Pancreas (tissue), 10 donors: ENCODE measurements around the gene STAM. TPM values are rescaled to one million over a fixed set of nuclear protein-coding genes. Genes with fewer than 3 reads are reported as not detected.

Experiments used
- ATAC-seq, 4 donors: fragments of 200-7000 bp; cut with Tn5 transposase; one replicate each; pipeline versions ENCODE4 v1.8.0 to v1.9.1; 2020; ENCODE audit warnings: mild to moderate bottlenecking in 4 of 4, moderate library complexity in 4 of 4
- DNase-seq, 6 donors: peaks; one replicate each; pipeline ENCODE4 v3.0.0-alpha.2; 2020
- FAIRE-seq: peaks from 2 replicates; lab custom pipeline; 2012; peaks lifted over from hg19 to GRCh38; lab: Jason Lieb, UNC
- H3K27ac ChIP-seq, 4 donors: fragments of 200-600 bp; sonication (generic); 1 replicate in 3 of 4; 2 replicates in 1 of 4; pipeline versions ENCODE4 v1.5.0 to v1.8.0; 2020
- H3K27me3 ChIP-seq, 4 donors: fragments of 200-600 bp; one replicate each; pipeline ENCODE4 v1.8.0; 2021
- H3K36me3 ChIP-seq, 3 donors: fragments of 200-600 bp; sonication (generic) in 1 of 3; one replicate each; pipeline versions ENCODE4 v1.5.0 to v1.8.0; 2020 to 2021
- H3K4me1 ChIP-seq, 3 donors: fragments of 200-600 bp; one replicate each; pipeline ENCODE4 v1.8.0; 2021
- H3K4me3 ChIP-seq, 4 donors: fragments of 200-600 bp; sonication (generic) in 2 of 4; one replicate each; pipeline versions ENCODE4 v1.5.0 to v1.8.0; 2020 to 2021
- H3K9me3 ChIP-seq, 4 donors: fragments of 200-600 bp; one replicate each; pipeline ENCODE4 v1.8.0; 2021
- WGBS, 2 donors: extraction: QIAGEN DNeasy Blood & Tissue Kit; methylation state at CpG; one replicate each; pipeline ENCODE4 v1.1.7; 2013; 5-methylcytosine and 5-hydroxymethylcytosine counted together
- intact Hi-C, 3 donors: fragments of 100-400 bp; cut with DNase I; formaldehyde crosslinking; loops; one replicate each; pipeline versions ENCODE4 v1.11.1 to v1.14.2; 2022
- polyA plus RNA-seq, 2 donors: library from polyadenylated mRNA; stranded (reverse); fragments of 200-250 nt; gene quantifications; one replicate each; pipeline ENCODE4 v1.2.3, GENCODE V29; 2013
- total RNA-seq, 6 donors: library from RNA; stranded (reverse); fragmentation: NEBNext Ultra II Directional in 4 of 6; extraction: Animal tissue kit (Norgen Biotek cat#: 25700) in 4 of 6; gene quantifications; one replicate each; pipeline versions ENCODE4 v1.2.1 to v1.2.4, GENCODE V29; 2021 to 2023
- TF ChIP-seq, protein P1 (sequence below), 4 donors: fragments of 200-600 bp; sonication (generic) in 3 of 4; IDR thresholded peaks; one replicate each; pipeline versions ENCODE4 v1.5.0 to v1.8.0; 2021; ENCODE audit warnings: antibody characterized with exemption in 4 of 4
- donor health status: healthy with polysubstance abuse.
- donor health status: DM: no; HTN: no; CAD: no; lungs with moderate emphysema.
- donor health status: DM: no; HTN: no; CAD: no.
- donor health status: control.
- donor health status: control.
- donor health status: Bipolar disorder and iron deficiency.
- donor health status: DM: yes; HTN: yes; CAD: no.
- donor health status: DM: no; HTN: no; CAD: no.
- donor health status: DM: no; HTN: no; CAD: no.
- donor health status: DM: yes; HTN: yes; CAD: no.

Gene STAM
- total and polyA plus RNA-seq, 8 donors: 5.4 to 15.4 (median 11.0) TPM

DNA sequence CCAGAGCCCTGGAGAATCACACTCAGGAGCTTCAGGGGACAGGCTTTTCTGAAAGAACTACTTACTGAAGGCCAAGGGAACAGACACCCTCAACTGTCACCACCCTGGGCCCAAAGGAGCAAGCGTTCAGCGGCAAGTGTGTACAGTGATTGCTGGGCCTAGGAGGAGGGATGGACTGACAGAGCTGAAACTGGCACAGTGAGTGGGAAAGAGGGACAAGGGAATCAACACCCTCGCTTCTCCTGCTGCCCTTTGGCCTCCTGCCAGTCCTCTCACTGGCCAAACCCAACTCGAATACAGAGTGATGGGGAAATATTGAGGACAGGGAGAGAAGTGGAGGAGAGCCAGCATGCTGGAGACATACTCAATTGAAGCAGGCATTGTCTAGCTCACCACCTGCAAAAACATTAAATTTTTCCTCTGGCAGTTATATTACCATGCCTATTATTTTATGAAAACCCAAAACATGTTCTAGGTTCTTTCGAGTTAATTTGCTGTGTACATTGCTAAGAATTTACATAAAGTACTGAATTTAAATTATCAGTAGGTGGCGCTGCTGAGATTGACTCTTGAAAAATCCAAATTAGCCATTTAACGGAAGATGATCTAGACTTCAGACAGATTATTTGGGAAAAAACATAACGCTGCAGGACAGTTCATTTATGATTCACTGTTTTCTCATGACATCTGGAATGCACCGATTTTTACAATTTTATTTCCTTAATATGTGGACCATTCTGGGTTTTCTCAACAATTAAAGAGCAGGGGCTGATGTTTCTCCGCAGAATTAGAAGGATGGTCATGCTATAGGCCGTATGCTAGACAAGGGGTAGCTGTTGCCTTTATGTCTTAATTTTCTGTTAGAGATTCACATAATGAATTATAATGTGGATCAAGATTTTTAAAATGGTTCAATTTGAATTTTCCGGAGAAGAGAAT lies 93.3 kb downstream of the STAM start:
- TF ChIP-seq, protein P1, sequence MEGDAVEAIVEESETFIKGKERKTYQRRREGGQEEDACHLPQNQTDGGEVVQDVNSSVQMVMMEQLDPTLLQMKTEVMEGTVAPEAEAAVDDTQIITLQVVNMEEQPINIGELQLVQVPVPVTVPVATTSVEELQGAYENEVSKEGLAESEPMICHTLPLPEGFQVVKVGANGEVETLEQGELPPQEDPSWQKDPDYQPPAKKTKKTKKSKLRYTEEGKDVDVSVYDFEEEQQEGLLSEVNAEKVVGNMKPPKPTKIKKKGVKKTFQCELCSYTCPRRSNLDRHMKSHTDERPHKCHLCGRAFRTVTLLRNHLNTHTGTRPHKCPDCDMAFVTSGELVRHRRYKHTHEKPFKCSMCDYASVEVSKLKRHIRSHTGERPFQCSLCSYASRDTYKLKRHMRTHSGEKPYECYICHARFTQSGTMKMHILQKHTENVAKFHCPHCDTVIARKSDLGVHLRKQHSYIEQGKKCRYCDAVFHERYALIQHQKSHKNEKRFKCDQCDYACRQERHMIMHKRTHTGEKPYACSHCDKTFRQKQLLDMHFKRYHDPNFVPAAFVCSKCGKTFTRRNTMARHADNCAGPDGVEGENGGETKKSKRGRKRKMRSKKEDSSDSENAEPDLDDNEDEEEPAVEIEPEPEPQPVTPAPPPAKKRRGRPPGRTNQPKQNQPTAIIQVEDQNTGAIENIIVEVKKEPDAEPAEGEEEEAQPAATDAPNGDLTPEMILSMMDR (IDR thresholded peaks at IDR 0.05): peak in 3 of 4 donors; percentile 9 to 55 (median 40)
- intact Hi-C loops: loop anchor here in 1 of 3 donors (10.0 kb wide), 1 partner anchor 122 kb away; the partner anchor contains the start of gene HACD1
- 40 to 44% methylated on average over 12 of the region's 12 CpGs for WGBS, 2 donors
- Histone ChIP-seq H3K4me1 (peaks cover 7 to 37% (median 15%) of the 10 kb centered on the region in 3 donors), H3K27me3 (no peaks in the 10 kb centered on the region), H3K4me3 (no peak overlapping the region), H3K27ac (no peak overlapping the region), H3K36me3 (no peaks in the 10 kb centered on the region), H3K9me3 (no peaks in the 10 kb centered on the region)
- DNase-seq: peak in 3 of 6 donors; percentile 39 to 64 (median 50)
- peak; percentile 89 for FAIRE-seq
- ATAC-seq: peak in 1 of 4 donors; percentile 38

- intact Hi-C loops: loop anchor here in 1 of 3 donors (5.0 kb wide), 1 partner anchor 133 kb away; no protein-coding TSS in a partner anchor
- Histone ChIP-seq H3K36me3 (no peaks in the 10 kb centered on the region), H3K27ac (peak overlapping the region in 1 of 4 donors; percentile 56), H3K27me3 (no peaks in the 10 kb centered on the region), H3K9me3 (no peaks in the 10 kb centered on the region), H3K4me3 (no peak overlapping the region), H3K4me1 (peaks cover 0 to 36% (median 15%) of the 10 kb centered on the region in 3 donors)
- DNase-seq: no peak
- ATAC-seq: no peak
- WGBS, 2 donors: 86 to 90% methylated on average over 1 of the region's 1 CpG
- TF ChIP-seq, protein P1 (IDR thresholded peaks at IDR 0.05): no peak
- no peak for FAIRE-seq
Measured at GRCh38 chr10:17740668-17741067, 96.7 kb downstream of the STAM start.

- intact Hi-C loops: loop anchor here in 1 of 3 donors (5.0 kb wide), 1 partner anchor 136 kb away; no protein-coding TSS in a partner anchor
- Histone ChIP-seq H3K27ac (no peak overlapping the region), H3K27me3 (no peaks in the 10 kb centered on the region), H3K4me1 (peaks cover 0 to 22% (median 0%) of the 10 kb centered on the region in 3 donors), H3K4me3 (peak overlapping the region in 1 of 4 donors; percentile 6), H3K9me3 (no peaks in the 10 kb centered on the region), H3K36me3 (no peaks in the 10 kb centered on the region)
- FAIRE-seq (no peak), DNase-seq (peak in 5 of 6 donors; percentile 20 to 85 (median 63)), ATAC-seq (peak in 3 of 4 donors; percentile 58 to 73 (median 59))
- WGBS, 2 donors: 13 to 17% methylated on average over 14 of the region's 14 CpGs
- TF ChIP-seq, protein P1 (IDR thresholded peaks at IDR 0.05): peak; percentile 76 to 87 (median 82)
Measured at GRCh38 chr10:17742918-17743317, 99.0 kb downstream of the STAM start.

DNA sequence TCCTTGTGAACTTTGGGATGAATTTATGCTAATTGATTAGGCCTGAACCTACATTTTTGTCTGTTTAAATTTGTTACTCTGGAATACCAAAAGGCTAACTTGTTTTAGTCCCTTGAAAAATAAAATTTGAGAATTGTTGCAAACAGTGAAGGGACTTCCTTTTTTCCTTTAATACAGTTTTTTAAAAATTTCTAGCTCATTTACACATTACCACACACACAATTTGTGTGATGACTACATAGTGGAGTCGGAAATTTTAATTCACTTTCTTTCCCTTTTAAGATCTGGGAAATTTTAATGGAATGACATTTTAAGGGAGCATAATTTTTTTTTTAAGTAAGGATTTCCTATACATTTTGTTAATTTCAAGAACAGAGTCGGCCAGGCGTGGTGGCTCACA lies 99.5 kb downstream of the STAM start:
- intact Hi-C loops: loop anchor here in 1 of 3 donors (5.0 kb wide), 1 partner anchor 136 kb away; no protein-coding TSS in a partner anchor

More for the DNA sequence above, 99.5 kb downstream of the STAM start:
- DNase-seq: no peak
- TF ChIP-seq, protein P1 (IDR thresholded peaks at IDR 0.05): no peak
- Histone ChIP-seq H3K9me3 (no peaks in the 10 kb centered on the region), H3K27me3 (no peaks in the 10 kb centered on the region), H3K4me1 (peaks cover 0 to 25% (median 0%) of the 10 kb centered on the region in 3 donors), H3K4me3 (no peak overlapping the region), H3K27ac (no peak overlapping the region), H3K36me3 (no peaks in the 10 kb centered on the region)
- no peak for FAIRE-seq
- ATAC-seq: no peak
- WGBS, 2 donors: 82 to 86% methylated on average over 3 of the region's 3 CpGs
